Uterus (tissue), 4 donors: Measurements from ENCODE around the gene RGS6. TPM values are rescaled to one million over a fixed set of nuclear protein-coding genes. Genes with fewer than 3 reads are reported as not detected.

ENCODE experiments used
- DNase-seq, 2 donors: peaks; one replicate each; pipeline ENCODE4 v3.0.0-alpha.2; 2019 to 2020
- H3K27ac ChIP-seq, 2 donors: fragments of 200-600 bp; sonication (generic); 1 replicate in 1 of 2; 2 replicates in 1 of 2; pipeline ENCODE4 v1.5.1; 2016 to 2018
- H3K27me3 ChIP-seq, 2 donors: fragments of 200-600 bp; sonication (generic); one replicate each; pipeline ENCODE4 v1.5.1; 2018 to 2019; ENCODE audit warnings: control low read depth in 1 of 2
- H3K36me3 ChIP-seq, 2 donors: fragments of 200-600 bp; sonication (generic); one replicate each; pipeline ENCODE4 v1.5.1; 2019; ENCODE audit warnings: control low read depth in 1 of 2
- H3K4me1 ChIP-seq, 2 donors: fragments of 200-600 bp; sonication (generic); one replicate each; pipeline ENCODE4 v1.5.1; 2018 to 2019; ENCODE audit warnings: control low read depth in 1 of 2
- H3K4me3 ChIP-seq, 2 donors: fragments of 200-600 bp; sonication (generic); 1 replicate in 1 of 2; 2 replicates in 1 of 2; pipeline ENCODE4 v1.5.1; 2018 to 2019; ENCODE audit warnings: mild to moderate bottlenecking in 1 of 2
- H3K9me3 ChIP-seq, 2 donors: fragments of 200-600 bp; sonication (generic); one replicate each; pipeline ENCODE4 v1.5.1; 2019; ENCODE audit warnings: control low read depth in 1 of 2
- POLR2A ChIP-seq, 2 donors: fragments of 450-650 bp; IDR thresholded peaks; one replicate each; pipeline ENCODE4 v1.6.1; 2016; ENCODE audit warnings: antibody characterized with exemption in 2 of 2, mild to moderate bottlenecking in 1 of 2, moderate library complexity in 1 of 2
- intact Hi-C: fragments of 100-400 bp; cut with DNase I; formaldehyde crosslinking; loops from one replicate; pipeline ENCODE4 v1.15.1; 2023; ENCODE audit warnings: low total_unique reads
- total RNA-seq, 4 donors: library from RNA; depleted of rRNA in 3 of 4; stranded (reverse); fragments of >200 nt in 3 of 4; gene quantifications; one replicate each; pipeline versions ENCODE4 v1.1.0 to v1.2.4, GENCODE V29; 2014 to 2023
- TF ChIP-seq, protein P1 (sequence below), 4 experiments: fragments of 200-600 bp in 2 of 4; fragments of 450-650 bp in 2 of 4; sonication (generic) in 2 of 4; IDR thresholded peaks; one replicate each; pipeline ENCODE4 v1.5.1; 2016 to 2019; ENCODE audit warnings: antibody characterized with exemption in 4 of 4, mild to moderate bottlenecking in 2 of 4, moderate library complexity in 1 of 4
- donor health status: DM: yes; HTN: yes; CAD: no.

RGS6 gene
- total RNA-seq, 4 donors from 2014 or later, result 1.0 to 7.4 (median 6.2) TPM; not detected in 1

DNA sequence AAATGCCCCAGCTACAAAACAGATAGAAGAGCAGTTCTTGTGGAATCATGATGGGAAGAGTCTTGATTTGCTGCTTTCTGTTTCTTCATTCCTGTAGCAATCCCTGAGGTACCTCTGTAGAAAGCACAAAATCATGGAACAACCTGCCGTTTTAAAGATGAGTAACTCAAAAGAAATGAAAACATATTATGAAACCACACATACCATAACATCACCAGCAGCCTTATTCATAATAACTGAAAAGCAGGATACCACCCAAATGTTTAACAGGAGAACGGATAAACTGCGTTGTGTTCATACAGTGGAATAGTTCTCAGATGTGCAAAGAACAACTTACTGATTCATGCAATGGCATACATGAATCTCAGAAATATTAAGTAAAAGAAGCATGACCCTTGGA, 188.1 kb downstream of the RGS6 start:
- no peaks in the 10 kb centered on the region for H3K27me3 ChIP-seq
- no peaks in the 10 kb centered on the region for H3K36me3 ChIP-seq
- no peaks in the 10 kb centered on the region for H3K9me3 ChIP-seq
- intact Hi-C loops, result no loop called here
- DNase-seq, result no peak
- H3K27ac ChIP-seq, result no peak overlapping the region
- no peaks in the 10 kb centered on the region for H3K4me1 ChIP-seq
- H3K4me3 ChIP-seq, result no peak overlapping the region
- no peak for TF ChIP-seq POLR2A (IDR thresholded peaks at IDR 0.05)

DNA sequence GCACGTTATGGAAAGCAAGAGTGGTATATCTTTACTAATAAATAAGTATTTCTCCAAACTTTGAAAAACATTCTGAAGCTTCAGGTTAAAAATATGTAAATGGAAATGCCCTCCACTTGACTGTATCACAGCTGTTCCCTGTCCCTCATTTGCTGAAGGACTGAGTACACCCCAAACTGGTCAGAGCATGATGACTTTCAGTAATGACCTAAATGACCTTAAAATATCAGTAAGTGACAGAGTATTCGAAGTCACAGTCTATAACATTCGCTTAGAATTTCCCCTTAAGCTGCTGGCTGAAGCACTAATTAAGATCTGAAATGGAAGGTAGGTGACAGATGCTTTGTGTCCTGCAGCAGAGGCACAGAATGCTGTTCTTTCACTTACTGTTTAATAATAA, 191.5 kb downstream of the RGS6 start:
- H3K9me3 ChIP-seq, result no peaks in the 10 kb centered on the region
- DNase-seq, result no peak
- no peaks in the 10 kb centered on the region for H3K4me1 ChIP-seq
- no peaks in the 10 kb centered on the region for H3K36me3 ChIP-seq
- H3K27me3 ChIP-seq, result no peaks in the 10 kb centered on the region
- intact Hi-C loops, result no loop called here
- H3K27ac ChIP-seq, result no peak overlapping the region
- no peak overlapping the region for H3K4me3 ChIP-seq
- TF ChIP-seq POLR2A (IDR thresholded peaks at IDR 0.05), result no peak
- TF ChIP-seq, protein P1, sequence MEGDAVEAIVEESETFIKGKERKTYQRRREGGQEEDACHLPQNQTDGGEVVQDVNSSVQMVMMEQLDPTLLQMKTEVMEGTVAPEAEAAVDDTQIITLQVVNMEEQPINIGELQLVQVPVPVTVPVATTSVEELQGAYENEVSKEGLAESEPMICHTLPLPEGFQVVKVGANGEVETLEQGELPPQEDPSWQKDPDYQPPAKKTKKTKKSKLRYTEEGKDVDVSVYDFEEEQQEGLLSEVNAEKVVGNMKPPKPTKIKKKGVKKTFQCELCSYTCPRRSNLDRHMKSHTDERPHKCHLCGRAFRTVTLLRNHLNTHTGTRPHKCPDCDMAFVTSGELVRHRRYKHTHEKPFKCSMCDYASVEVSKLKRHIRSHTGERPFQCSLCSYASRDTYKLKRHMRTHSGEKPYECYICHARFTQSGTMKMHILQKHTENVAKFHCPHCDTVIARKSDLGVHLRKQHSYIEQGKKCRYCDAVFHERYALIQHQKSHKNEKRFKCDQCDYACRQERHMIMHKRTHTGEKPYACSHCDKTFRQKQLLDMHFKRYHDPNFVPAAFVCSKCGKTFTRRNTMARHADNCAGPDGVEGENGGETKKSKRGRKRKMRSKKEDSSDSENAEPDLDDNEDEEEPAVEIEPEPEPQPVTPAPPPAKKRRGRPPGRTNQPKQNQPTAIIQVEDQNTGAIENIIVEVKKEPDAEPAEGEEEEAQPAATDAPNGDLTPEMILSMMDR (IDR thresholded peaks at IDR 0.05), result no peak

DNA sequence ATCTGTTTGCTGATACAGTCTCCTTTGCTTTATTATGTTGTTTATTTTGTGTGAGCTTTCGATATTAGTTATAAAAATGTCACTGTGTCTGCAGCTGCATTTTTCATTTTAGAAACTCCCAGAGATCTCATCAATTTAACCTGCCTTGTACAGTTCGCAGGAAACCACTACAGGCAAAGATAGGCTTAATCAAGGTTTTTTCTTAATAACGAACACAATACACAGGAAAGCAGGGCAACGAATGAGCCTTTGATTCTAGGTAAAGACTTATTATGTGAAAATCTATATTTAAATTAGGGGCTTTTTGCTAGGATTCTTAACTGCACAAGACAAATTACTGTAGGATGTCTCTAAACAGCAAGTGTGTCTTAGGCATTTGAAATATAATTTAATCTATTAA, 191.9 kb downstream of the RGS6 start:
- DNase-seq, result no peak
- no peaks in the 10 kb centered on the region for H3K4me1 ChIP-seq
- no peaks in the 10 kb centered on the region for H3K9me3 ChIP-seq
- no peaks in the 10 kb centered on the region for H3K27me3 ChIP-seq
- intact Hi-C loops, result no loop called here
- H3K36me3 ChIP-seq, result no peaks in the 10 kb centered on the region
- TF ChIP-seq, protein P1 (IDR thresholded peaks at IDR 0.05), result no peak
- no peak for TF ChIP-seq POLR2A (IDR thresholded peaks at IDR 0.05)
- H3K4me3 ChIP-seq, result no peak overlapping the region
- H3K27ac ChIP-seq, result no peak overlapping the region

DNA sequence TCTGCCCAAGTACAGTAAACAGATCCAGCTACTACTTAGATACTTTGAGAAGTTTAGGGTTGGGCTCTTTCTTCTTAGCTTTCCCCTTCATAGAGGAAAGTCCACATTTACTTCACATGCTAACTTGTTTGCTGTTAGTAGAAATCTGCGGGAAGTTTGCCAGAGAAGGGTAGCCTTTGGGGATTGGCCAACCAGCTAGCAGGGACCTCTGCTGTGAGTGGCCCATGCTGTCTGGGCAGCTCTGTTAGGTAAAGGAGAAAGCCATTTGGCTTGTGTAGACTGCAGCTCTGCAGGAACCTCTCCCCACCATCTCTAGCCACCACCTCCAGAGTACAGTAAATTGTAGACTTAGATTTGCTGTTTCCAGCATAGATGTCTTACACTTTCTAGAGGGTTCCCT, 193.9 kb downstream of the RGS6 start:
- H3K27me3 ChIP-seq, result no peaks in the 10 kb centered on the region
- H3K36me3 ChIP-seq, result no peaks in the 10 kb centered on the region
- no peak overlapping the region for H3K27ac ChIP-seq
- DNase-seq, result no peak
- no peaks in the 10 kb centered on the region for H3K9me3 ChIP-seq
- intact Hi-C loops, result no loop called here
- no peaks in the 10 kb centered on the region for H3K4me1 ChIP-seq
- TF ChIP-seq POLR2A (IDR thresholded peaks at IDR 0.05), result no peak
- TF ChIP-seq, protein P1 (IDR thresholded peaks at IDR 0.05), result no peak
- no peak overlapping the region for H3K4me3 ChIP-seq

DNA sequence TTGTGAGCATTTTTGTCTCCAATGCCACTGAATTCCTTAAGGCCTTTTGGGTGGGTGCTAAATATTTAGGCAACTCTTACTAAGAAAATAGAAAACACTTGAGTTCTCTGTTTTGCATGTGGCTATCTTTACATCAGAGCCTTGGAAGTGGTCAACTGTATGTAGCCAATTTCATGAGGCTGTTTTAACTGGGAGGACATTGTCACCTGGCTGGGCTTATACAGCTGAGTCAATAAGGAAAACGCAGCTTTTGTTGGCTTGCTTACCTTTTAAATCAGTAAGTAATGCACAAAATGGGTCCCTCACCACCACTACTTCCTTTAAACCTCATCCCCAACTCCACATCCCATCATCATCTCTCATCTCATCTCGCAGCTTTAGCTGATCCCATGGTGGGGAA, 194.3 kb downstream of the RGS6 start:
- no peaks in the 10 kb centered on the region for H3K4me1 ChIP-seq
- H3K9me3 ChIP-seq, result no peaks in the 10 kb centered on the region

More for the DNA sequence above, 194.3 kb downstream of the RGS6 start:
- intact Hi-C loops, result no loop called here
- H3K36me3 ChIP-seq, result no peaks in the 10 kb centered on the region
- no peak for DNase-seq
- H3K27ac ChIP-seq, result no peak overlapping the region
- no peak overlapping the region for H3K4me3 ChIP-seq
- H3K27me3 ChIP-seq, result no peaks in the 10 kb centered on the region
- no peak for TF ChIP-seq POLR2A (IDR thresholded peaks at IDR 0.05)
- TF ChIP-seq, protein P1 (IDR thresholded peaks at IDR 0.05), result no peak
